Omental fat pad (tissue), 4 donors: ENCODE results near the gene MAVS. TPM values are rescaled to one million over a fixed set of nuclear protein-coding genes. Genes with fewer than 3 reads are reported as not detected.

Experiments
- ATAC-seq: fragments of 150-250 bp; one replicate; pipeline ENCODE4 v1.9.1; 2016; ENCODE audit warnings: mild to moderate bottlenecking, moderate library complexity; ENCODE audit not compliant: low FRiP score
- DNase-seq: peaks from one replicate; pipeline ENCODE4 v3.0.0-alpha.2; 2019; ENCODE audit warnings: low spot score
- CTCF ChIP-seq, 3 donors: fragments of 450-650 bp; IDR thresholded peaks; one replicate each; pipeline ENCODE4 v1.5.1; 2016 to 2017; ENCODE audit warnings: antibody characterized with exemption in 3 of 3, mild to moderate bottlenecking in 3 of 3, moderate library complexity in 2 of 3
- small RNA-seq: library from RNA; depleted of rRNA; stranded (forward); fragments of <200 nt; gene quantifications from one replicate; pipeline ENCODE3, GENCODE V24; 2016
- total RNA-seq, 4 donors: library from RNA; depleted of rRNA; stranded (reverse); fragments of >200 nt; gene quantifications; one replicate each; pipeline ENCODE4 v1.1.0, GENCODE V29; 2016

MAVS gene
- total RNA-seq, 4 donors from 2014 or later: 21.8 to 37.8 (median 29.7) TPM

GRCh38 chr20:3922983-3923339 is 76.3 kb downstream of the MAVS start:
- TF ChIP-seq CTCF (IDR thresholded peaks at IDR 0.05): no peak
- no peak for DNase-seq
- ATAC-seq: no peak

- ATAC-seq: no peak
These were observed 77.2 kb downstream of the MAVS start for GRCh38 chr20:3923818-3924217.

GRCh38 chr20:3924304-3925112 is 77.9 kb downstream of the MAVS start:
- ATAC-seq (no peak), DNase-seq (no peak)
- no peak for TF ChIP-seq CTCF (IDR thresholded peaks at IDR 0.05)

More at GRCh38 chr20:3923818-3924217, 77.2 kb downstream of the MAVS start:
- no peak for DNase-seq
- TF ChIP-seq CTCF (IDR thresholded peaks at IDR 0.05): no peak

GRCh38 chr20:3925113-3925695 is 78.6 kb downstream of the MAVS start:
- DNase-seq (no peak), ATAC-seq (no peak)
- no peak for TF ChIP-seq CTCF (IDR thresholded peaks at IDR 0.05)

Small RNA genes within 50 kb of the gene (small RNA-seq; reads per million reads assigned to genes)
- 2.3 reads per million, percentile 48 among the genes with 10 or more reads in this experiment for gene MIR103A2

Other genes with a start within 250 kb of the MAVS start
- not detected for gene GFRA4, start 183.4 kb upstream of the MAVS start, total RNA-seq
- gene ADAM33, start 164.8 kb upstream of the MAVS start, total RNA-seq: 10 to 100 TPM; 27.3 to 94.4 (median 51.9) TPM
- 10 to 100 TPM; 14.2 to 57.5 (median 27.5) TPM for gene SIGLEC1, start 134.2 kb upstream of the MAVS start, total RNA-seq
- 10 to 100 TPM in 2 of 4 donors, 1 to 10 TPM in 2; 7.7 to 58.2 (median 19.3) TPM for gene HSPA12B, start 114.1 kb upstream of the MAVS start, total RNA-seq
- gene ADISSP, start 79.1 kb upstream of the MAVS start, total RNA-seq: 10 to 100 TPM; 19.7 to 32.3 (median 30.3) TPM
- gene SPEF1, start 65.4 kb upstream of the MAVS start, total RNA-seq: under 1 TPM in 1 of 4 donors, not detected in 3; 0.56 TPM
- gene CENPB, start 60.1 kb upstream of the MAVS start, total RNA-seq: 10 to 100 TPM; 52.2 to 98.4 (median 76.8) TPM
- 10 to 100 TPM; 11.7 to 44.3 (median 25.6) TPM for gene CDC25B, start 50.5 kb upstream of the MAVS start, total RNA-seq
- gene AP5S1, start 26.3 kb upstream of the MAVS start, total RNA-seq: 10 to 100 TPM; 10.9 to 19.2 (median 11.4) TPM
- gene PANK2, start 42.6 kb downstream of the MAVS start, total RNA-seq: 10 to 100 TPM; 32.8 to 45.0 (median 39.7) TPM
- 10 to 100 TPM; 23.6 to 44.1 (median 28.1) TPM for gene RNF24, start 168.7 kb downstream of the MAVS start, total RNA-seq